ENCODE results near the gene GHRH. TPM values are rescaled to one million over a fixed set of nuclear protein-coding genes. Genes with fewer than 3 reads are reported as not detected.

Gene GHRH
- total RNA-seq, 1 donor from 2014 or later: not detected

DNA sequence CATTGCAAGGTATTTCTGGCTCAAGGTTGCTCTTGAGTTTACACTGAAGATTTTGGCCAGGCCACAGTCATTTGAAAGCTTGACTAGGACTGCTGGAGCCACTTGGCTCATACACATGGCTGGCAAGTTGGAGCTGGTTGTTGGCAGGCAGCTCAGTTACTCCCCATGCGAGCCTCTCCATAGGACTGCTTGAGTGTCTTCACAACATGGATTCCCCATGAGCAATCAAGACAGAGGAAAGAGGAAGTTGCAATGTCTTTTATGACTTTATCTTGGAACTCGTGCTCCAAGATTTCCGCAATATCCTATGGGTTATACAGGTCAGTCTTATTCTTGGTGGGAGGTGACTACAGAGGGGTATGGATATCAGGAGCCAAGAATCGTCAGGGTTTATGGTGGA lies 26.5 kb upstream of the GHRH start:
- peak; percentile 91 for DNase-seq (ENCODE audit: low read depth)

DNA sequence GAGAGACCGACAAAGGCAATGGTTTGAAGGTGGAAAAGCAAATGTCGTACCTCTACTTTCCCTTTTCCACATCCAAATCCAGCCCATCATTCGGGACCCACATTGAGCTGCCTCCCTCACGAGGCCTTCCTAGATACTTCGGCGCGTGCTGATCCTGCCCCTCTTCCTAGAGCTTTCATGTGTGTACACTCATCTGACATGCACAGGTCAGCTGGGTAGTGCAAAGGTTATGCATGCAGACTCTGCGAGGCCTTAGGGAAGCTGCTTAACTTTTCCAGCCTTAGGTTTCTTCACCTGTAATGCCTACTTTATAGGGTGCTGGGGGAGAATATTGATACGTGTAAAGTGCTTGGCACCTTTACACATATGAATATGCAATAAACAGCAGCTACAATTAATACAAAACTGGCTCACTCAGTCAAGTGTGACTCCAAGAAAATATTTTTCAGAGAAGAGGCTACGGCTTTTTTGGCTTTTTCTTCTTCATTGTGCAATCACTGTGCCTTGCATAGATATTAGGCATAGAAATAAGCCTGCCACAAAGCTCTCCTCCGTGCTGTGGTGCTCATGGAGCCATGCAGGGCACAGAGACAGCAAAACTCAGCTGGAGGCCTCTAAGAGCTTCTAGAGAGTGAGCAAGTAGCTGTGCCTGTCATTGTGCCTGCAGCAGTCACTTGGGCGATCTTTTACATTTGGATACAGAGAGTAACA lies 24.2 kb upstream of the GHRH start:
- no peaks in the 10 kb centered on the region for H3K27me3 ChIP-seq (ENCODE audit: control insufficient read depth, insufficient read depth, low read length)
- H3K4me3 ChIP-seq (ENCODE audit: low read depth, low read length): no peak overlapping the region
- DNase-seq (ENCODE audit: low read depth) (no peak), FAIRE-seq (no peak)
- TF ChIP-seq, protein P1, sequence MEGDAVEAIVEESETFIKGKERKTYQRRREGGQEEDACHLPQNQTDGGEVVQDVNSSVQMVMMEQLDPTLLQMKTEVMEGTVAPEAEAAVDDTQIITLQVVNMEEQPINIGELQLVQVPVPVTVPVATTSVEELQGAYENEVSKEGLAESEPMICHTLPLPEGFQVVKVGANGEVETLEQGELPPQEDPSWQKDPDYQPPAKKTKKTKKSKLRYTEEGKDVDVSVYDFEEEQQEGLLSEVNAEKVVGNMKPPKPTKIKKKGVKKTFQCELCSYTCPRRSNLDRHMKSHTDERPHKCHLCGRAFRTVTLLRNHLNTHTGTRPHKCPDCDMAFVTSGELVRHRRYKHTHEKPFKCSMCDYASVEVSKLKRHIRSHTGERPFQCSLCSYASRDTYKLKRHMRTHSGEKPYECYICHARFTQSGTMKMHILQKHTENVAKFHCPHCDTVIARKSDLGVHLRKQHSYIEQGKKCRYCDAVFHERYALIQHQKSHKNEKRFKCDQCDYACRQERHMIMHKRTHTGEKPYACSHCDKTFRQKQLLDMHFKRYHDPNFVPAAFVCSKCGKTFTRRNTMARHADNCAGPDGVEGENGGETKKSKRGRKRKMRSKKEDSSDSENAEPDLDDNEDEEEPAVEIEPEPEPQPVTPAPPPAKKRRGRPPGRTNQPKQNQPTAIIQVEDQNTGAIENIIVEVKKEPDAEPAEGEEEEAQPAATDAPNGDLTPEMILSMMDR (IDR thresholded peaks at IDR 0.05; ENCODE audit: insufficient read depth, low read length, severe bottlenecking): no peak
- H3K36me3 ChIP-seq (ENCODE audit: control insufficient read depth, insufficient read depth, low read length): no peaks in the 10 kb centered on the region

More for the DNA sequence above, 26.5 kb upstream of the GHRH start:
- H3K4me3 ChIP-seq (ENCODE audit: low read depth, low read length): no peak overlapping the region
- H3K36me3 ChIP-seq (ENCODE audit: control insufficient read depth, insufficient read depth, low read length): no peaks in the 10 kb centered on the region
- TF ChIP-seq, protein P1 (IDR thresholded peaks at IDR 0.05; ENCODE audit: insufficient read depth, low read length, severe bottlenecking): no peak
- FAIRE-seq: peak; percentile 13
- H3K27me3 ChIP-seq (ENCODE audit: control insufficient read depth, insufficient read depth, low read length): no peaks in the 10 kb centered on the region

DNA sequence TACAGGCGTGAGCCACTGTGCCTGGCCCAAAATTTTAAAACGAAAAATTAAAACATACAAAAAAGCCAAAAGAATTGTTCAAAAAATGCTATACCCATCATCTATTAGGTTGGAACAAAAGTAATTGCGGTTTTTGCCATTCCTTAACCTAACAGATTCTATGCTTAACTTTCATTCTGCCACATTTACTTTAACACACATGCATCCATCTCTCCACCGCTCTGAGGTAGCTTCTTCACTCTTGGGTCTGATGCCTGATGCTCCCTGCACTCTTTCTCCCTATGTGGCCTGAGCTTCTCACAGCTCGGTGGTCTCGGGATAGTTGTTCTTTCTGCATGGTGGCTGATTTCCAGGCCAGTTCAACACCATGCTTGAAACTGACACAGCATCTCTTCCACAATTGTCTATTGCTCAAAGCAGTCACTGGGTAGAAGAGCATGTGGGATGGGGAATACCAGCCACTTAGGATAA lies 23.1 kb upstream of the GHRH start:
- FAIRE-seq: no peak
- DNase-seq (ENCODE audit: low read depth): no peak
- Histone ChIP-seq H3K27me3 (ENCODE audit: control insufficient read depth, insufficient read depth, low read length) (no peaks in the 10 kb centered on the region), H3K4me3 (ENCODE audit: low read depth, low read length) (no peak overlapping the region), H3K36me3 (ENCODE audit: control insufficient read depth, insufficient read depth, low read length) (no peaks in the 10 kb centered on the region)
- TF ChIP-seq, protein P1 (IDR thresholded peaks at IDR 0.05; ENCODE audit: insufficient read depth, low read length, severe bottlenecking): no peak

DNA sequence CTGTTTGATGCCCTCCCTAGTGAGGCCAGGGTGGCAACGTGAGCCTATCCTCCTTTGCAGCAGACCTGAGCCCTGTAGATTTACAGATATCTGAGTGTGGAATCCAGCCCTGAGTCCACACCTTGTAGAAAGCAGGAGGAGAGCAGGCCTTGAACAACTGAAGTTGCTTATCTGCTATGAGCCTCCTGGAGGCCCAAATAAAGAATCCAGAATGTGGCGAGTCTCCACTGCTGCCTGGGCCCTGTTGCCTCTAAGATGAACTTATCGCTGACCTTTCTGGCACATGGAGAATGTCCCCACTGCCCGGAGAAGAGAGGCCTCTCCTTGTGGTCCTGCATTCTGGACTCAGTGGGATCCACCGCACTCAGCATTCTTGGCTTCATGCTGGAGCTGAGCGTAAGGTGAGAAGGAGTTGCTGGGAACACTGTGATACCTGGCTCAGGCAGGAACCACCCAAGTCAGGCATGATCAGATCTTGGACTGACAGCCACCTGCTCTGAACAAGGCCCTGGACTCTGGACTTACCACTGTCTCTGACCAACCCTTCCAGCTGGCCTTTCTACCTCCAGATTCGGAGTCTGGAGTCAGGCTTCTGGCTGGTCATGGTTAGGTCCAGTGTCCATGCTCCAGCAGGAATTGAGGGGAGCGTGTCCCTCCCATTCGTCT lies 22.0 kb upstream of the GHRH start:
- Histone ChIP-seq H3K27me3 (ENCODE audit: control insufficient read depth, insufficient read depth, low read length) (no peaks in the 10 kb centered on the region), H3K36me3 (ENCODE audit: control insufficient read depth, insufficient read depth, low read length) (no peaks in the 10 kb centered on the region), H3K4me3 (ENCODE audit: low read depth, low read length) (no peak overlapping the region)
- DNase-seq (ENCODE audit: low read depth): no peak
- TF ChIP-seq, protein P1 (IDR thresholded peaks at IDR 0.05; ENCODE audit: insufficient read depth, low read length, severe bottlenecking): no peak
- no peak for FAIRE-seq

DNA sequence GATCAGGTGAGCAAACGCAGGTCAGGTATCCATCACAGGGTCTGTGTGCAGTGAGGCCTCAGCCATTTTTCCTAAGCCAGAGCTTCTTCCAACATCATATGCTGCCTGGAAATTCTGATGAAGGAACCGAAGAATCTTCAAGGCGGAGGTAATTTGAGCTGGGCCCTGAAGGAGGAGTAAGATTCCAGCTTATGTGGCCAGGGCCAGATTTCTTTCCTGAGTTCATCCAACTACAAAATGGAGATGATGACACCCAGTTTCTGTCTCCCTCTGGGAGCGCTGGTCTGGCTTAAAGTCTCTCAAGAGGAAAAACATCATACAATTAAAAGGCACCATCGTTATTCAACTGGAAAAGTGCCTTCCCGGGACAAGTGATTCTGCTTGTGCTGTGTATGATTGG lies 20.9 kb upstream of the GHRH start:
- no peaks in the 10 kb centered on the region for H3K27me3 ChIP-seq (ENCODE audit: control insufficient read depth, insufficient read depth, low read length)
- no peak for FAIRE-seq
- TF ChIP-seq, protein P1 (IDR thresholded peaks at IDR 0.05; ENCODE audit: insufficient read depth, low read length, severe bottlenecking): peak; percentile 51
- H3K4me3 ChIP-seq (ENCODE audit: low read depth, low read length): no peak overlapping the region
- H3K36me3 ChIP-seq (ENCODE audit: control insufficient read depth, insufficient read depth, low read length): no peaks in the 10 kb centered on the region
- DNase-seq (ENCODE audit: low read depth): peak; percentile 44
